Measurements from ENCODE around the gene ABL2.

- TF ChIP-seq, protein P1, sequence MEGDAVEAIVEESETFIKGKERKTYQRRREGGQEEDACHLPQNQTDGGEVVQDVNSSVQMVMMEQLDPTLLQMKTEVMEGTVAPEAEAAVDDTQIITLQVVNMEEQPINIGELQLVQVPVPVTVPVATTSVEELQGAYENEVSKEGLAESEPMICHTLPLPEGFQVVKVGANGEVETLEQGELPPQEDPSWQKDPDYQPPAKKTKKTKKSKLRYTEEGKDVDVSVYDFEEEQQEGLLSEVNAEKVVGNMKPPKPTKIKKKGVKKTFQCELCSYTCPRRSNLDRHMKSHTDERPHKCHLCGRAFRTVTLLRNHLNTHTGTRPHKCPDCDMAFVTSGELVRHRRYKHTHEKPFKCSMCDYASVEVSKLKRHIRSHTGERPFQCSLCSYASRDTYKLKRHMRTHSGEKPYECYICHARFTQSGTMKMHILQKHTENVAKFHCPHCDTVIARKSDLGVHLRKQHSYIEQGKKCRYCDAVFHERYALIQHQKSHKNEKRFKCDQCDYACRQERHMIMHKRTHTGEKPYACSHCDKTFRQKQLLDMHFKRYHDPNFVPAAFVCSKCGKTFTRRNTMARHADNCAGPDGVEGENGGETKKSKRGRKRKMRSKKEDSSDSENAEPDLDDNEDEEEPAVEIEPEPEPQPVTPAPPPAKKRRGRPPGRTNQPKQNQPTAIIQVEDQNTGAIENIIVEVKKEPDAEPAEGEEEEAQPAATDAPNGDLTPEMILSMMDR (conservative IDR thresholded peaks at IDR 0.05; ENCODE audit: low read depth, low read length), result no peak
- no peak for TF ChIP-seq EZH2 (IDR thresholded peaks at IDR 0.05; ENCODE audit: borderline replicate concordance, low read depth, low read length, poor library complexity, severe bottlenecking)
Observed at GRCh38 chr1:179066471-179066870, 163.0 kb downstream of the ABL2 start.

All from A673 (cell line).